NCI-H2029 (cell line): ENCODE data around the gene PRR14L.
A peak's percentile ranks its signal among the peaks of the same experiment; 100 is the strongest.
"Not testable (repeated sequence)": the region's sequence is repeated elsewhere in the genome, so short reads cannot be mapped to it uniquely, and the experiment has no call there.

Experiments
- DNase-seq: peaks from one replicate; lab custom pipeline; 2025; lab: John Stamatoyannopoulos, UW

Gene PRR14L

DNA sequence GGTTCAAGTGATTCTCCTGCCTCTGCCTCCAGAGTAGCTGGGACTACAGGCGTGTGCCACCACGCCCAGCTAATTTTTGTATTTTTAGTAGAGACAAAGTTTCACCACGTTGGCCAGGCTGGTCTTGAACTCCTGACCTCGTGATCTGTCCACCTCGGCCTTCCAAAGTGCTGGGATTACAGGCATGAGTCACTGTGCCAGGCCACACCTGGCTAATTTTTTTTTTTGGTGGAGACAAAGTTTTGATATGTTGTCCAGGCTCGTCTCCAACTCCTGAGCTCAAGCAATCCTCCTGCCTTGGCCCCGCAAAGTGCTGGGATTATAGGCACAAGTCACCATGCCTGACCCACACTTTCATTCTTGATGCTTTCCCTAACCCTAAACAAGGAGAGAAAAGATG lies 9.6 kb downstream of the PRR14L start:
- DNase-seq: not testable (repeated sequence)

DNA sequence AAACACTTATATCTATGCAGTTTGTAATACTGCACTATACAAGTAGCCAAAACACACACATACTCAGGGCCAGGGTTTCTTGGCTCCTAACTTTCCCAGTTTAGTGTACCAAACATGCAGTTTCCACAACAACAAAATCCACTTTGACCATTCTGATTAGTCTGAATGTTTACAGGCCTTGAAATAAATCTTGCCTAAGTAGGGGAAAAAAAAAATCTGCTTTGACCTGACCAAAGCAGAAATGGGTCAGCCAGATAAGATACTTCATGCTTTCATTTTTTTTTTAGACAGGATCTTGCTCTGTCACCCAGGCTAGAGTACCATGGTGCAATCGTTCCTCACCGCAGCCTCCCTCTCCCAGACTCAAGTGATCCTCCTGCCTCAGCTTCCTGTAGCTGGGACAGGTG lies 10.1 kb downstream of the PRR14L start:
- peak; percentile 69 for DNase-seq

DNA sequence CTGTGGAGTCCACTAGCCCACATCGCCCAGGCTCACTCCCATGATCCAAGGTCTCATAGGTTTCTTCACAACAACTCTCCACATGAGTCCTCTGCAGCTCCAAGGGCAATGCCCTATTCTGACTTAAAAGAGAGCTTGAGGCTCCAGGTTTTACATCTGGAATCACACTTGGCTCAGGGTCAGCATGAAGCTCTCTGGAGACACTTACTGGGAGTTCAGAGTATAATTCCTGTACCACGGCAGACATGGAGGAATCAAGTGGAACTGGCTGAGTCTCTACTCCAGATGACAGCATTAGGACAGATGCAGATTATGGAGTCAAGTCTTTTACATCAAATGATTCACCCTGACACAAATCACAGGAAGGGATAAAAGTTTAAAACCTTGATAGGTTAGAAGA lies 11.4 kb downstream of the PRR14L start:
- no peak for DNase-seq

DNA sequence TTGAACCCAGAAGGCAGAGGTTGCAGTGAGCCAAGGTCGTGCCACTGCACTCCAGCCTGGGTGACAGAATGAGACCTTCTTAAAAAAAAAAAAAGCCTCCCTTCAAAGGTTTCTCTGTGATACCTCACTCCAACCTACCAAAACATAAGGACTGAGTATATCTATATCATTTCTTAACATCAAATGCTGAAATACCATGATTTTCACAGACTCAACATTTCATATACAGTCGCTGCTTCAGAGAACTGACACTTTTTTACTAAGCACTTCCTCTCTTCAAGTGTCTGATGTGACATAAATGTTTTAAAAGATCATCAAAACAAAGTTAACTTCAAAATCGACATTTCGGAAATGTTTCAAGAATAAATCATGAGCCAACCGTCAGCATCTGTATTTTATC lies 12.0 kb downstream of the PRR14L start:
- no peak for DNase-seq

DNA sequence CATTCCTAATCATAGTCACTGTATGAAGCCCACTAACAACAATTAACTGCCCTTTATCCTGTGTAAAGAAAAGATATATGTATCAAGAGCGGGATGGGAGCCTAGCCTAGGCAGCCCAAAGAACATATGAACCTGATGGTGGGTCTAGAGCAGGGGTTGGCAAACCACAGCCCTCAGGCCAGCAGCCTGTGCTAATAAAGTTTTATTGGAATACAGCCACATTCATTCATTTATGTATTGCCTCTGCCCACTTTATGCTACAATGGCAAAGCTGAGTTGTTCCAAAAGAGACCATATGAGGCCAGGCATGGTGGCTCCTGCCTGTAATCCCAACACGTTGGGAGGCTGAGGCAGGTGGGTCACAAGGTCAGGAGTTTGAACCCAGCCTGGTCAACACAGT lies 13.5 kb downstream of the PRR14L start:
- DNase-seq: no peak

DNA sequence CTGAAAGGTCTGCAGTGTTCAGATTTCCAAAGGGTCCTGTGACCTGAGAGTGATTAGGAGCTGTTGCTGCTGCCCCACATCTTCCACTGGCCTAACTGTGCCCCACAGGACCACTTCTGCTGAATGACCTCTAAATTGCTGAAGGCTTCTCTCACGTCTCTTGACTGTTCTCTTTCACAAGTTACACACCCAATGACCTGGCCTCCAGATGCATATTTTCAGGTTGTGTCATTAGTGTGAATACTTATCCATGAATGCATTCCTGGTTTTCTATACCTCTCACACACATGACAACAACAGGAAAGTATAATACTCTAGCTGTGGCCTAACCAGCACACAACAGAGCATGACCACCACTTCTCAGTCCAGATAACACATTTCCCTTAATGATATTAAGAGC lies 15.4 kb downstream of the PRR14L start:
- DNase-seq: no peak

DNA sequence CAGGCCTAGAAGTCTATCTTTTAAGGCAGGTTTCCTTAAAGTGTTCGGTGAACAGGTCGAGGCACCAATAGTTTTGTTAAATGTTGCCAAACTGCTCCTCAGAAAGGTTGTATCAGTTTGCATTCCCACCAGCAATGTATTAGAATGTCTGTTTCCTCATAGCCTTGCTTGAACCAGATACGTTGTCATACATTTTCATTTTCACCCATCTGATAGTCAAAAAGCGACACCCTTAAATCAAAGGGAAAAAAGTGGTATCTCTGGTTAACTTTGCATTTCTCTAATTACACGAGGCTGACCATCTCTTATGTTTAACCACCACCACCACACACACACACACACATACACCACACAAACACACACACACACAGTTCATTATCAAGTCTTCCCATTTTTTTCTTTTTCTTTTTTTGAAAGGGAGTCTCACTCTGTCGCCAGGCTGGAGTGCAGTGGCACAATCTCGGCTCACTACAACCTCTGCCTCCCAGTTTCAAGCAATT lies 16.3 kb downstream of the PRR14L start:
- no peak for DNase-seq

DNA sequence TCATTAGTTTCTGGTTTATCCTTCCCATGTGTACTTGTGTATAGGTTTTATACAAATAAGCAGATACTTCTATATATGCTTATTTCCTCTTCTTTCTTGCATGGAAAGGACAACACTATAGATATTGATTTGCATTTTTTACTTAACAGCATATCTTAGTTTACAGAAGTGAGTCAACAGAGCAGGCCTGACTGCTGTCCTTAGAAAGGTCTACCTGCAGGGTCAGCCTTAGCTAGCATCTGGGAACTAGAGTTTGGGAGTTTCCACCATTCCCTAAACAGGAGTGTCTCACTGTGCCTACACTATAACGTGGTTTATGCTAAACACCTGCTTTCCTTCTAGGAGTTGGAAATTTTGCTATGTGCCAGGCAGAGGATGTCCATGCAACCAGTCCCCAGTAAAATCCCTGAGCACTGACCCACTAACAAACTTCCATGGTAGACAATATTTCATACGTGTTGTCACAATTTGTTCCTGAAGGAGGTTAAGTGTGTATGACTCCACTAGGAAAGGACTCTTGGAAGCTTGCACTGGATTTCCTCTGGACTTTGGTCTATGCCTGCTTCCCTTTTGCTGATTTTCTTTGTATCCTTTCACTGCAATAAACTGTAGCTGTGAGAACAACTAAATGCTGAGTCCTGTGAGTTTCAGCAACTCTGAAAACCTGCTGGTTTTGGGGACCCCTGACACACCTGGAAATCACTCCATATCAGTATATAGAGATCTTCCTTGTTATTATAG lies 17.7 kb downstream of the PRR14L start:
- no peak for DNase-seq

DNA sequence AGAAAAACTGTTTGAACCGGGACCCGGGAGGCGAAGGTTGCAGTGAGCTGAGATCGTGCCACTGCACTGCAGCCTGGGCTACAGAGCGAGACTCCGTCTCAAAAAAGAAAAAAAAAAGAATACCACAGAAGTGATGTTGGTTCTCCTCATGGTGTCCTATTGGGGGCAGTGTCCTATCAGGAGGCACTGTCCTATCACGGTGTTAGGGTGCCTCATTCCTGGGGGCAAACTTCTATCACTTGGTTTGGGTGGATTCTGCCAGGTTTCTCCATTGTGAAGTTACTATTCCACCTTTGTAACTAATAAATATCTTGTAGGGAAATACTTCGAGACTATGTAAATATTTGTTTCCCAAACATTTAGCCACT lies 19.6 kb downstream of the PRR14L start:
- no peak for DNase-seq

DNA sequence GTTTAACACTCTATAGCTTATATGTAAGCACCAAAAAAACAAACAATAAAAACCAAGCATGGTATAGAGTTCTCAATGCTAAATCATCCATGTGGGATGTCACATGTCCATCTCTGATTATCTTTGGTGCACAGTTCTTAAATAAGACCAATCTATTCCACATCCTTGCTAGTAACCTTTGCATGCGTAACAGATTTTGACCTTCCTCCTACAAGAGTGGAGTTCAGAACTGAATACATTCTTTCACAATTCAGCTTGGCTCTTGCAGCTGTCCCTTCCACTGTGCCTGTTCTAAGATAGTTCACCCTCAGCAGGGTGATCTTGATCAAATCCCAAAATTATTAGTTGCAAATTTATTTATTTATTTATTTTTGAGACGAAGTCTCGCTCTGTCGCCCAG lies 21.1 kb downstream of the PRR14L start:
- DNase-seq: no peak

DNA sequence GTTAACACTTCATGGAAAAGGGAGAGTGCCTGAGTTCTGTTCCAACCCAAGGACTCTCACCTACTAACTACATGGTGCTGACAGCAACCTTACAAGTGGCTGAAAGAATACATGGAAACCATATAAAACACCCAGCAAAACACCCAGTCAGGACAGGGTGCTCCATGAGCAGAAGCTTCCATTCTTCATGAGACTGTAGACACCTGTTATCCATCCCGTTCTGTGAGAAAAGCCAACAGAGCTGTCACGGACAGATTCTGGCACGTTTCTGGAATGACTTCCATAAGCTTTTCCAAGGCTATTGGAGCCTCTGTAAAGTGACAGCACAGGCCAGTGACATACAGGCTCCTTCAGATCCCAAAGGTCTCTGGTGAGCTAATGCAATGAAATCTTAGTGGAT lies 23.2 kb downstream of the PRR14L start:
- no peak for DNase-seq

DNA sequence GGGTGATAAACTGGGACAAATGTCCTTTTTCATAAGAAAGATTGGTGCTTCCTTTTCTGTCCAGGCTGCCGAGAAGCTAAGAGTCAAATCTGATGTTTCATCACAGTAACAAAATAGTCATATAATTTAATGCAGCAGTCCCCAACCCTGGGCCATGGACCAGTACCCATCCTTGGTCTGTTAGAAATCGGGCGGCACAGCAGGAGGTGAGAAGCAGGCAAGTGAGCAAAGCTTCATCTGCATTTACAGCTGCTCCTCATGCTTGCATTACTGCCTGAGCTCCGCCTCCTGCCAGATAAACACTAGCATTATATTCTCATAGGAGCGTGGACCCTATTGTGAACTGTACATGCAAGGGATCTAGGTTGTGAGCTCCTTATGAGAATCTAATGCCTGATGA lies 26.2 kb downstream of the PRR14L start:
- no peak for DNase-seq

DNA sequence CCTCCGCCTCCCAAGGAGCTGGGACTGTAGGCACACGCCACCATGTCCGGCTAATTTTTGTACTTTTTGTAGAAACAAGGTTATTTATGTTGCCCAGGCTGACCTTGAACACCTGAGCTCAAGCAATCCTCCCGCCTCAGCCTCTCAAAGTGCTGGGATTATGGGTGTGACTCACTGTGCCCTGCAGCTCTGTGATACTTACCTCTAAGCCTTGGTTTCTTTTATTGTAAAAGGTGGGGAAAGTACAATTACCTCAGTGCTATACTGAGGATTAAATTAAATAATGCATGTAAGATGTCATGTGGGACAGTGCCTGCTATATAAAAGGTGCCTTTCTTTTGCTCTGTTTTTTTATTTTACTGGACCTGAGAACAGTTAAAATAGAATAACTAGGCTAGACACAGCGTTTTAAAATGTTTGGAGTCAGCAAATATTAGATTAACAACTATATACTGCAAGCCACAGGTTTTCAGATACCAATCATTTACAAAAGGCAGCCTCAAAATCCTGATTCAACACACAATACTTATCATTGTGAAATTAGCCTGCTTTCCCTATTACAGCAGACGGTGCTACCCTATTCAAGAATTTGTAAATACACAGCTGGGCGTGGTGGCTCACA lies 30.0 kb downstream of the PRR14L start:
- DNase-seq: no peak

DNA sequence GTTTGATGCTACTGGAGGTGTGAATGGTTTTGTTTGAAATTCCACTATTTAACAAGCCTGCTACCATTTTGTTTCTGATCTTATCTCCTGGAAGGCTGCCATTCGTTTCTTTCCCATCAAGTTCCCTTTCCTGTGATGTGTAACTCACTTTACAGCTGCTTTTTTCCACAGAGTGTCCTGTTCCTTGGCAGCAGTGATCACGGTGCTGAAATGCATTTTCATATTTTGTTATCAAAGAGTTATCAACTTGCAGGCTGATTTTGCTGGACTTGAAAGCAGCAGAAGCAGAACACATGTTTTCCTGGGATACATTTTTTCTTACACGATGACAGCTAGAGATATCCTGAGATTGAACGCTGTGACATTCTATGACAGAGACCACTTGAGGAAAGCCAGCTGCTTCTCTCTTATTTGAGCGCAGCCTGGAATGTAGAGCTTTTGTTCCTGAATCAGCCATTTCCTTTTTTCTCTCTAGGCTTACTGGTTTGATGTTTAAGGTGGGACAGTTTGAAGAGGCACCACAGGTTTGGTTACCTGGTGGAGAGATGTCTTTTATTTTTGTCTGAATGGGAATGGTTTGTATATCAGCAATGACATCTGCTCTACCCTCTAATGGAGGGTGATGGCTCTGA lies 34.7 kb downstream of the PRR14L start:
- no peak for DNase-seq

DNA sequence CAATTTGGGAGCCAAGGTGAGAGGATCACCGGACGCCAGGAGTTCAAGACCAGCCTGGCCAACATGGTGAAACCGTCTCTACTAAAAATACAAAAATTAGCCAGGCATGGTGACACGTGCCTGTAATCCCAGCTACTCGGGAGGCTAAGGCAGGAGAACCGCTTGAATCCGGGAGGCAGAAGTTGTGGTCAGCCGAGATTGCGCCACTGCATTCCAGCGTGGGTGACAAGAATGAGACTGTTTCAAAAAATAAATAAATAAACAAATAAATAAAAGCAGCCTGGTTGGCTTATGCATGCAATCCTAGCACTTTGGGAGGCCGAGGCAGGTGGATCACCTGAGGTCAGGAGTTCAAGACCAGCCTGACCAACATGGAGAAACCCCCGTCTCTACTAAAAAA lies 38.7 kb downstream of the PRR14L start:
- DNase-seq: not testable (repeated sequence)

DNA sequence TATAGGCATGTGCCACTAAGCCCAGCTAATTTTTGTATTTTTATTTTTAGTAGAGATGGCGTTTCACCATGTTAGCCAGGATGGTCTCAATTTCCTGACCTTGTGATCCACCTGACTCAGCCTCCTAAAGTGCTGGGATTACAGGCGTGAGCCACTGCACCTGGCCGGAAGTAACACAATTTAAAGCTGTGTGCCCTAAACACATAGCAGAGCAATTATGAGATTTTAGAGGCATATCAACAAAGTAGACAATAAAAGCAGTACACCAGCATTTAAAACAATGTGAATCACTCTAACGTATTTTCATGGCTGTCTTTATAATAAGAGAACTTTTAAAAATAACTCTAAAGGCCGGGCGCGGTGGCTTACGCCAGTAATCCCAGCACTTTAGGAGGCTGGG lies 42.4 kb downstream of the PRR14L start:
- DNase-seq: no peak

DNA sequence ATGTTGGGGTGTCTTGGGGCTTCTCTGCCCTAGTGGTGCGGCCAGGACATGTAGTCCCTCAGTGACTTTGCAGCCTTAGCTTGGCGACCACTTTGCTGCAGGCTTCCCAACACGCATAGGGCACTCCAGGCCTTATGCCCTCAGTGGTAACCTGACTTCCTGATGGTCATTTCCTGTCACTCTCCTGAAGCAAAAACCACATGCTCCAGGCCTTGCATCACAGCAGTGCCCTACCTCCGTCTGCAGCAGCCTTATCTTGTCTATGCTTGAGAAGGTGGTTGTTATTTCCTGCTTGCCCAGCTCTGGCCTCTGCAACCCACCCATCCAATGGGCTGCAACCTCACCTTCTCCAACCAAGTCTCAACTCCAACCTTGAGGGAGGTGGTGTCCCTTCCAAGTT lies 54.5 kb downstream of the PRR14L start:
- no peak for DNase-seq

DNA sequence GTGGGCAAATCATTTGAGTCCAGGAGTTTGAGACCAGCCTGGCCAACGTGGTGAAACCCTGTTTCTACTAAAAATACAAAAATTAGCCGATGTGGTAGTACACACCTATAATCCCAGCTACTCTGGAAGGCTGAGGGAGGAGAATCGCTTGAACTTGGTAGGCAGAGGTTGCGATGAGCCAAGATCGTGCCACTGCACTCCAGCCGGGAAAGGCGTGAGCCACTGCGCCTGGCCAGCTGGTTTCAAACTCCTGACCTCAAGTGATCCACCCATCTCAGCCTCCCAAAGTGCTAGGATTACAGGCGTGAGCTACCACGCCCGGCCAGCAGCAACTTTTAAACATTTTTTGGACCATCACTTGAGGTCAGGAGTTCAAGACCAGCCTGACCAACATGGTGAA lies 55.9 kb downstream of the PRR14L start:
- DNase-seq: not testable (repeated sequence)

DNA sequence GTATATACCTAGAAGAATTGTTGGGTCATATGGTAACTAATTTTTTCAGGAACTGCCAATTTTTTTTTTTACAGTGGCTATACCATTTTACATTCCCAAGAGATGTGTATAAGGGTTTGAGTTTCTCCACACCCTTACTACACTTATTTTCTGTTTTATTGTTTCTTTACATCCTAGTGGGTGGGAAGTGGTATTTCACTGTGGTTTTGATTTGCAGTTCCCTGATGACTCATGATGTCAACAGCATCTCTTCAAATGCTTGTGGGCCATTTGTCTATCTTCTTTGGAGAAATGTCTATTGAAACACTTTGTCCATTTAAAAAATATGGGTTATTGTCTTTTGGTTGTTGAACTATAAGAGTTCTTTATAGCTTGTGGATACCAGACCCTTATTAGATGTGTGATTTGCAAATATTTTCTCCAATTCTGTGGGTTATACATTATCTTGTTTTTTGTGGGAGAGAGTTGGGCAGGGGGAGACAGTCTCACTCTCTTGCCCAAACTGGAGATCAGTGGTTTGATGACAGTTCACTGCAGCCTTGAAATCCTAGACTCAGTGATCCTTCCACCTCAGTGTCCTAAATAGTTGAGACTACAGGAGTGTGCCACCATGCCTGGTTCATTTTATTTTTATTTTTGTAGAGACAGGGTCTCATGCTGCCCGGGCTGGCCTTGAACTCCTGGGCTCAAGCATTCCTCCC lies 57.6 kb downstream of the PRR14L start:
- no peak for DNase-seq

DNA sequence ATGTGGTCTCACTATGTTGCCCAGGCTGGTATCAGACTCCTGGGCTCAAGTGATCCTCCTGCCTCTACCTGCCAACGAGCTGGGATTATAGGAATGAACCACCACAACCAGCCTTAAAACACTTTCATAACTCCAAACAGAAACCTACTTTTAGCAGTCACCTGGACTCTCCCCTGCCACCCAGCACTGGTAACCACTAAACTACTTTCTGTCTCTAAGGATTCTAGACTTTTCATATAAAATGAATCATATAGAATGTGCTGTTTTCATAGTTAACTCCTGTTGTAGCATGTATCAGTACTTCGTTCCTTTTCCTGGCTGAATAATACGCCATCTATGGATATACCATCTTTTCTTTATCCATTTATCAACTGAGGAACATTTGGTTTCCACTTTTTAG lies 58.5 kb downstream of the PRR14L start:
- DNase-seq: no peak

DNA sequence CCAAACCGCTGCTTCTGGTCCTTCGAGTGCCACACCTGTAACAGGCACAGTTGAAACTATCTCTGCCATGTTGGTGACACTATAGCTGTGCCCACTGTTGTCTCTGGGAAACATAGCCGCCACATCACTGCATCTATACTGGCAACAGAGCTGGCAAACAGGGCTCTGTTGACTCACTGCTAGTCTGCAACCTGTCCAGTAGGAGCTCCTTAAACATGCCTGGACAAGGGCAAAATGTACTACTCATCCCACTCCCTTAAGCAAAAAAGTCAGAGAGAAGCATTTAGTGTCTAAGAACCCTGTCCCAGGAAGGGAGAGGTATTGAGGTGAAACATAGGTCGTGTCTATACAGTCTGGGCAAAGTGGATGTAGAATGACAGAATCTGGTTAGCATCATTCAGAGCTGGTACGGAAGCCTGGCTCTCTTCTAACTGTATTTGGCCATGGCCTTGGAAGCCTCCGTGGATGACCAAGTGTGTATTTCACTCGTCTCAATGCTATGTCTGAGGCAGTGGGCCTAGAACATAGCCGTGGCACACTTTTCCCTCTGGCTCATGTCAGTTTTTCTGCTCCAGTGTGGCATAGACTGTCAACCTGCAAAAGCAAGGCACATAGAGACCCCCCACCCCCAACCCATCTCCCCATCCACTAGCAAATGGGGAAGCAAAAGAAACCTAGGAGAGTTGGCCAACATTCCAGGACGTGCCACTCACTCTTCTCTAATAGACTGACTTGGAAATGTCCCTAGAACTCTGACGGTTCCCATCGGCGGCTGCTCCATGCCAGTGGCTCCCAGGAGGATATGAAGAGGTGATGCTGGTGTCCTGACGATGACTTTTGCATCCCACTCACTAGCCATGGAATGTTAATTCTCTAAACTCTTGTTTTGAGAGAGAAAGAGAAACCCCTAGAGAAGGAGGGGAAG lies 66.5 kb downstream of the PRR14L start:
- no peak for DNase-seq

DNA sequence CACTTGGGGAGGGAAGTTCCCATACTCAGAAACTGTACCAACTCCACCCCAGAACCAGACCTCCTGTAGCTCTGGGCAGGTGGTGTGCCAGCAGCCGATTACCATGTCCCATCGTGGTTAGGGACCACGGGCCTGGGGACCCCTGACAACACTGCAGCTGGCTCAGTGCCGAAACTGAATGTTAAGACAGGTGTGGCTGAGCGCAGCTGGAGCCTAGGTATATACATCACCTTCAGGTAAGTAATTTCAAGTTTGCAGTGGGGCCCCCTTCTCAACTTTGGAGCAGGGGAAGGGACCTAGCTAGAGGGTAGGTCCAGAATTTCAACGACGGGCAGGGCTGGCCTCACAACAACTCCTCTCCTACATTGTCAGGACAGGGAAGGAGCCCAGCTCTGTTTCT lies 67.2 kb downstream of the PRR14L start:
- DNase-seq: no peak
